NCI-H2107 treated with DMSO at 0.1 percent for 48 hours (cell line): ENCODE measurements around the gene EML4.
"Not testable (repeated sequence)": the region's sequence is repeated elsewhere in the genome, so short reads cannot be mapped to it uniquely, and the experiment has no call there.

Experiments used
- DNase-seq: peaks from one replicate; lab custom pipeline; 2025; ENCODE audit not compliant: unreplicated experiment; lab: John Stamatoyannopoulos, UW

Gene EML4

GRCh38 chr2:42250925-42251324, 81.8 kb downstream of the EML4 start:
- DNase-seq: no peak

GRCh38 chr2:42252464-42252863, 83.3 kb downstream of the EML4 start:
- DNase-seq: no peak

GRCh38 chr2:42254186-42254895, 85.2 kb downstream of the EML4 start:
- DNase-seq: no peak

GRCh38 chr2:42256505-42256904, 87.4 kb downstream of the EML4 start:
- DNase-seq: no peak

- peak; percentile 16 for DNase-seq
These were observed 92.5 kb downstream of the EML4 start for GRCh38 chr2:42261518-42262195.

- no peak for DNase-seq
These were observed 97.1 kb downstream of the EML4 start for GRCh38 chr2:42266236-42266635.

- DNase-seq: no peak
These were observed 98.4 kb downstream of the EML4 start for GRCh38 chr2:42267530-42267929.

- no peak for DNase-seq
These were observed 99.5 kb downstream of the EML4 start for GRCh38 chr2:42268528-42269151.

- DNase-seq: no peak
These were observed 101.6 kb downstream of the EML4 start for GRCh38 chr2:42270757-42271156.

- not testable (repeated sequence) for DNase-seq
These were observed 102.1 kb downstream of the EML4 start for GRCh38 chr2:42271246-42271645.

- DNase-seq: no peak
These were observed 105.7 kb downstream of the EML4 start for GRCh38 chr2:42274863-42275262.

GRCh38 chr2:42281416-42282081, 112.4 kb downstream of the EML4 start:
- DNase-seq: no peak

- DNase-seq: no peak
These were observed 114.9 kb downstream of the EML4 start for GRCh38 chr2:42284019-42284418.

- no peak for DNase-seq
These were observed 117.3 kb downstream of the EML4 start for GRCh38 chr2:42286268-42286946.

- DNase-seq: no peak
These were observed 119.7 kb downstream of the EML4 start for GRCh38 chr2:42288811-42289210.

GRCh38 chr2:42289222-42289621, 120.1 kb downstream of the EML4 start:
- no peak for DNase-seq

- DNase-seq: no peak
These were observed 120.9 kb downstream of the EML4 start for GRCh38 chr2:42290005-42290404.

GRCh38 chr2:42293019-42293418, 123.9 kb downstream of the EML4 start:
- no peak for DNase-seq

- no peak for DNase-seq
These were observed 127.1 kb downstream of the EML4 start for GRCh38 chr2:42296226-42296625.

GRCh38 chr2:42297322-42297936, 128.3 kb downstream of the EML4 start:
- no peak for DNase-seq

- DNase-seq: no peak
These were observed 129.0 kb downstream of the EML4 start for GRCh38 chr2:42298132-42298531.
